LNCAP (cell line): ENCODE results near the gene MCF2L2.

Experiments
- TF ChIP-seq, protein P1 (sequence below): fragments of 450-650 bp; IDR thresholded peaks from 2 replicates; pipeline ENCODE4 v1.5.1; 2017; ENCODE audit warnings: mild to moderate bottlenecking

MCF2L2 gene

DNA sequence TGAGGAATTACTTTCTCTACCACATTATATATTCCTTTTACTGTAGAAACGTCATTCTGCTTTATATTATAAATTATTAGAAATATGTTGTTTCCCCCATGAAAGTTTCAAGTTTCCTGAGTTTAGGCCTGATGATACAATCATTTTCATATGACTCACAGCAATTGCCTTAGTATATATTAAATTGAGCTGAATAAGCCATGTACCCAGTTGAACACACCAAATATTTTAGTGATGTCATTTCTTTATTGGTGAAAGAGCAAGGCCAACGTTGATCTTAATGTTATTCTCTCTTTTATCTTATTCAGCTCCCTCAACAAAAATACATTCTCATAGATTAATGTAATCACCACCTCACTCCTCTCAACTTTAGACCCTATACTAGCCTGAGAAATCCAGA, 144.5 kb downstream of the MCF2L2 start:
- TF ChIP-seq, protein P1, sequence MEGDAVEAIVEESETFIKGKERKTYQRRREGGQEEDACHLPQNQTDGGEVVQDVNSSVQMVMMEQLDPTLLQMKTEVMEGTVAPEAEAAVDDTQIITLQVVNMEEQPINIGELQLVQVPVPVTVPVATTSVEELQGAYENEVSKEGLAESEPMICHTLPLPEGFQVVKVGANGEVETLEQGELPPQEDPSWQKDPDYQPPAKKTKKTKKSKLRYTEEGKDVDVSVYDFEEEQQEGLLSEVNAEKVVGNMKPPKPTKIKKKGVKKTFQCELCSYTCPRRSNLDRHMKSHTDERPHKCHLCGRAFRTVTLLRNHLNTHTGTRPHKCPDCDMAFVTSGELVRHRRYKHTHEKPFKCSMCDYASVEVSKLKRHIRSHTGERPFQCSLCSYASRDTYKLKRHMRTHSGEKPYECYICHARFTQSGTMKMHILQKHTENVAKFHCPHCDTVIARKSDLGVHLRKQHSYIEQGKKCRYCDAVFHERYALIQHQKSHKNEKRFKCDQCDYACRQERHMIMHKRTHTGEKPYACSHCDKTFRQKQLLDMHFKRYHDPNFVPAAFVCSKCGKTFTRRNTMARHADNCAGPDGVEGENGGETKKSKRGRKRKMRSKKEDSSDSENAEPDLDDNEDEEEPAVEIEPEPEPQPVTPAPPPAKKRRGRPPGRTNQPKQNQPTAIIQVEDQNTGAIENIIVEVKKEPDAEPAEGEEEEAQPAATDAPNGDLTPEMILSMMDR = no peak

DNA sequence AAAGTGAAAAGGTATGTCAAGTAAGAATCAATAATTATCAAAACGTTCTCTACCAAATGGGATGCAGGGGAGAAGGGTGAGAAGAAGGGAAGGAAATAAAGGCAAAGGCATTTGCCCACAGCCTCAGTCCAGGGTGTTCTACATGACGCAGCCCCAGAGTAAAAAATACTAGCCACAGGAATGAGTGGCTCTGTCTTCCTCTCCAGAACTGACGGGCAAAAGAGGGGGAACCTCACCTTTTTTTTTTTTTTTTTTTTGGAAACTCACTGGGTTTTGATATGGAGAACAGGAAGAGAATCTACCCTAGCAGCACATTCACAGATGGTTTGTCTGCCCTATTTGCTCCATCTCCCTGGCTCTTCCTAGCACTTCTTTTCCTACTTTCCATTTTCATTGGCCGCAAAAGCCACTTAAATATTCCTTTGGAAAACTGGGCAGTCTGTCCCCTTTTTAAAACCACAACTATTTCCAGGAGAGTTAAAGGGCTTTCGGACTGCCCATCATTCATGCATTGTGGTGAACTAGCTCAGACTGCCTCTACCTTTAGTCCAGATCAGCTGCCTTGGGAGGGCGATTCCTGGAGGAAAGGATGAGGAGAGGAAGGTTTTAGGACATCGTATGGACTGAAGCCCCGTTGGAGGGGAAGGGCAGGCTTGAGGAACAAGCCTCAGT, 147.2 kb downstream of the MCF2L2 start:
- TF ChIP-seq, protein P1 = no peak

DNA sequence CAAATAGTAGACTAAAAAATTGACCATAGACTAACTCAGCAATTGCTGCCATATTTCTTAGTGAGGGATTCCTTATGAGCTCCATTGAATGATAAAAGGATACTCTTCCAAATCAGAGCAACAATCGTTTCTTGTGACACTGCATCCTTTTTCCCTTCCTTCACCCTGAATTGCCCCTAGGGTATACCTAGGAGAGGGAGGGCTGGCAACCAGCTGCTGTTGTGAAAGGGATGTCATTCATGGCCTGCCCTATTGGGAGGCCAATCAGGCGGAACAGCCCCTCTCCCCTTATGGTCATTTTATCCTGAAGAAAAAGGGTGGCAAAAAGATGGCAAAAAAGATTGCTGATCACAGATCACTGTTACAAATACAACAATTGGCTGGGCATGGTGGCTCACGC, 149.0 kb downstream of the MCF2L2 start:
- TF ChIP-seq, protein P1 = no peak

DNA sequence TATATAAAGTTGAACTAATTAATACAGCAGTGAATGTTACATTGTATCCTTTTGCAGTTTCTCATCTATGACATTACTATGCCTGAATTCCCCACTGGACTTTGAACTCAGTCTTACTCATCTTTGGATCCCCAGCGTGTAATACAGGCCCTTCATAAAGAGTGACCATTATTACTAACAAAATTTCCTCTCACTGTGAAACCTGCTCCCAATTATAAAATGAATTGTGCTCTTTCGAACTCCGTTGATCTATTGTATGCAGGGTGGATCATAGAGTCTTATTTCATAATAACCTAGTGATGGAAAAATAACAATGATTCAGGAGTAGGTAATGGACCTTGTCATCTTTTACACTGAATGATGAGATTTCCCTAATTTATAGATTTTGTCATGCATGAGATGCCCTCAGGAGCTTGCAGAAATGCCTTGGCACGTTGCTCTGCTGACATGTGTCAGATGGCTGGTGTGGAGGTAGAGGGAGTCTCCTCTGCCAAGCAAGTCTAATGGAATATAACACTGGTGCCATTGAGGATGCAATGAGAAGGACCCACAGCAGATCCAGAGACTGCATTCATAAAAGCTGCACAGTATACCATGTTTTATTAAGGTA, 149.8 kb downstream of the MCF2L2 start:
- TF ChIP-seq, protein P1 = no peak

DNA sequence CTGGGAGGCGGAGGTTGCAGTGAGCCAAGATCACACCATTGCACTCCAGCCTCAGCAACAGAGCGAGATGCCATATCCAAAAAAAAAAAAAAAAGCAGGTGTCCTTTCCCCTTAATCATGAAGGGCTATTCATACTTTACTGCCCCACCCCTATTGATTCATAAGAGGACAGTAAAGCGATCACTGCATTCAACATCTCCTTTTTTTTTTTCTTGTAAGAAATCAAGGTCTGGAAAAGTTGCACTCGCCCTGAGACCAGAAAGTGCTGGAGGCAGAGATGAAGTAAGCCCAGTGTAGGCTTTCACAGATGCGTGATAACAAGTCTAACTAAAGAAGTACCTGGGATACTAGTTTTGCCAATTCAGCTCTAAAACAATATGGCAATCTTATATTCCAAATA, 151.2 kb downstream of the MCF2L2 start:
- TF ChIP-seq, protein P1 = no peak

DNA sequence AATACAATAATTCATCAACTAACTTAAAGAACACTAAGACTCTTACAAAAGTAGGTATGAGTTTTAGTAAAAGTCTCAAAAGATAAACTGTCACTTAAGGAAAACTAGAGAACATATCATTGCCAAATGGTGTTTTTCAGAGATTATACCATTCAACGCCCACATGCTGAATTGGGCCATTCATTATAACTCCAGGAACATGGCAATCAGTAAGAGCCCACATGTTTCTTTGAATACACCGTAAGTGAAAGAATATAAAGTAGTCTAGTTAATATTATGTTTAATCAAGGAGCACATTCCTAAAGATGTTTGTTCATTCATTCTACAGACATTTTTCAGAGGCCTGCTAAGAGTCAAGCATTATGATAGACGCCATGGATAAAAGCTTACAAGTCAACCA, 152.5 kb downstream of the MCF2L2 start:
- TF ChIP-seq, protein P1 = no peak

DNA sequence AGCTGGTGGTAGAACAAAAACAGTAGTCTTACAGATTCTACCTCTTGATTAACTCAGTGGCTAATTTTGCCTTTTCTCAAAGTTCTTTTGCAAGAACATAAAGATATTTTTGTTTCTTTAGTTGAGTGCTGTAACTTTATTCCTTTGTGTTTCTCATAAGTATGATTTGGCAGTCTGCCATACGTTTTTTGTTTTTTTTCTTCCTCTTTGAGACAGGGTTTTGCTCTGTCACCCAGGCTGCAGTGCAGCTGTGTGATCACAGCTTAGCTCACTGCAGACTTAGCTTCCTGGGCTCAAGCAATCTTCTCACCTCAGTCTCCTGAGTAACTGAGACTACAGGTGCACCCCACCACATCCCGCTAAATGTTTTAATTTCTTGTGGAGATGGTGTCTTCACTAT, 153.0 kb downstream of the MCF2L2 start:
- TF ChIP-seq, protein P1 = no peak
